Esophagus (tissue), 2 donors: ENCODE measurements around the gene LIN54. TPM values are rescaled to one million over a fixed set of nuclear protein-coding genes. Genes with fewer than 3 reads are reported as not detected.

Experiments
- H3K27ac ChIP-seq, 2 donors: one replicate each; pipeline ENCODE4 v1.5.1; 2013; ENCODE audit warnings: low read depth in 2 of 2, mild to moderate bottlenecking in 2 of 2, inconsistent platforms in 1 of 2, low read length in 1 of 2, moderate library complexity in 1 of 2
- H3K27me3 ChIP-seq, 2 donors: one replicate each; pipeline ENCODE4 v1.6.1; 2013; ENCODE audit warnings: low read length in 2 of 2, control low read depth in 1 of 2, mild to moderate bottlenecking in 1 of 2; ENCODE audit not compliant: insufficient read depth in 2 of 2, control insufficient read depth in 1 of 2
- H3K36me3 ChIP-seq, 2 donors: one replicate each; pipeline ENCODE4 v1.6.1; 2013; ENCODE audit warnings: low read length in 1 of 2; ENCODE audit not compliant: control insufficient read depth in 2 of 2, insufficient read depth in 2 of 2
- H3K4me1 ChIP-seq, 2 donors: one replicate each; pipeline ENCODE4 v1.6.1; 2013; ENCODE audit warnings: low read length in 1 of 2; ENCODE audit not compliant: control insufficient read depth in 2 of 2, insufficient read depth in 2 of 2
- H3K4me3 ChIP-seq, 2 donors: one replicate each; pipeline ENCODE4 v1.5.1; 2013; ENCODE audit warnings: low read length in 2 of 2, mild to moderate bottlenecking in 2 of 2, low read depth in 1 of 2, moderate library complexity in 1 of 2
- H3K9me3 ChIP-seq, 2 donors: one replicate each; pipeline ENCODE4 v1.6.1; 2013; ENCODE audit warnings: mild to moderate bottlenecking in 2 of 2, low read depth in 1 of 2, low read length in 1 of 2, moderate library complexity in 1 of 2; ENCODE audit not compliant: control insufficient read depth in 2 of 2, insufficient read depth in 1 of 2
- WGBS, 2 donors: extraction: QIAGEN DNeasy Blood & Tissue Kit; methylation state at CpG; one replicate each; pipeline ENCODE4 v1.1.7; 2013; 5-methylcytosine and 5-hydroxymethylcytosine counted together
- polyA plus RNA-seq, 2 donors: library from polyadenylated mRNA; stranded (reverse); fragments of 200-250 nt; gene quantifications; one replicate each; pipeline ENCODE4 v1.2.3, GENCODE V29; 2013
- donor health status: healthy with polysubstance abuse.
- donor health status: Bipolar disorder and iron deficiency.

LIN54 gene
- polyA plus RNA-seq, 2 donors: 4.6 to 5.9 TPM

DNA sequence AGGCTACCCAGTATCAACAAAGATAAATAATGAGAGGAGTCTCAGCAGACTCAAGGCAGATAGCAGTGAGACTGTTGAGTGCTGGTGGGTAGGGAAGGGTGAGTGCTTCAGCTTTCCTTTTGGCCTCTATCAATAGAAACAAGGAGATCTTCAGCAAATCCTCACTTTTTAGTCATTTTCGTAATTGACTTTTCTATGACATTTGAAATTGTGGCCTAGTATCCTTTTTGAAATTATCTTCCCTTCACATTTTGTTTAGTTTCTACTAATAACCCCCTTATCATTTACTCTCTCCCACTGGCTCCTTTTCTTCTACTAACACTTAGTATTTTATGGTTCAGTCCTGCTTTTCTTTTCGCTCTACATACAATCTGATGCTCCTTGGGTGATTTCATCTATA, 44.9 kb downstream of the LIN54 start:
- H3K36me3 ChIP-seq: peaks cover under 1 to 4% of the 10 kb centered on the region in 2 donors
- no peaks in the 10 kb centered on the region for H3K27me3 ChIP-seq
- WGBS, 2 donors: 98 to 100% methylated on average over 2 of the region's 2 CpGs
- H3K4me1 ChIP-seq: no peaks in the 10 kb centered on the region
- H3K27ac ChIP-seq: no peak overlapping the region
- H3K9me3 ChIP-seq: no peaks in the 10 kb centered on the region
- no peak overlapping the region for H3K4me3 ChIP-seq

DNA sequence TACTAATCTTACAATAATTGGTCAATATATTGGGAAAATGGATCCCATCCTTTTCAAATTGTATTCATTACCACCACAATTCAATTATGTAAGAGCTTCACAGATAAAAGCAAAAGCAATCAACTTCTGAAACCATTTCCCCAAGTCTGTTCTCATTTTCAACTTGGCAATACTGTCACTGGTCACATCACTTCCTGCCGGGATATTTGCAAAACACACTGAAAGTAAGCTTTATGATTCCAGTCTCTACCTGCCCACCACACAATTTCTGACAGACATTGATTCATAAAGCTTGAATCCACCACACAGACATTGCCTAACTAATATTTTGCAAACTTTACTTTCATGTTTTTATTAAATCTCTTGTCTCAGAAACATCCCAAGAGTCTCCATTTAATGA, 53.6 kb downstream of the LIN54 start:
- WGBS, 2 donors: 77 to 88% methylated on average over 1 of the region's 1 CpG
- no peaks in the 10 kb centered on the region for H3K9me3 ChIP-seq
- peaks cover 2 to 7% of the 10 kb centered on the region in 2 donors for H3K36me3 ChIP-seq
- no peak overlapping the region for H3K4me3 ChIP-seq
- H3K27ac ChIP-seq: no peak overlapping the region
- no peaks in the 10 kb centered on the region for H3K4me1 ChIP-seq
- H3K27me3 ChIP-seq: no peaks in the 10 kb centered on the region

DNA sequence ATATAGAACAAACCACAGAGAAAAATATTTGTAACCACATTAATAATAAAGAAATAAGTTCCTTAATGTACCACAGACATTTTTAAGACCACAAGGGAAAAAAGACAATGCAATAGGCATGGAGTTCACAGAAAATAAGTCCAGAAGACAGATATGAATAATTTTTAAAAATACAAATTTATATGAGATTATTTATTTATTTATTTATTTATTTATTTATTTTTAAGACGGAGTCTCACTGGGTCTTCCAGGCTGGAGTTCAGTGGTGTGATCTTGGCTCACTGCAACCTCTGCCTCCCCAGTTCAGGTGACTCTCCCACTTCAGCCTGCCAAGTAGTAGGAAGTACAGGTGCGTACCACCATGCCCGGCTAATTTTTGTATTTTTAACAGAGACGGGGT, 56.4 kb downstream of the LIN54 start:
- H3K4me3 ChIP-seq: no peak overlapping the region
- no peaks in the 10 kb centered on the region for H3K36me3 ChIP-seq
- 96 to 97% methylated on average over 4 of the region's 4 CpGs for WGBS, 2 donors
- no peaks in the 10 kb centered on the region for H3K4me1 ChIP-seq
- H3K27ac ChIP-seq: no peak overlapping the region
- no peaks in the 10 kb centered on the region for H3K27me3 ChIP-seq
- no peaks in the 10 kb centered on the region for H3K9me3 ChIP-seq

DNA sequence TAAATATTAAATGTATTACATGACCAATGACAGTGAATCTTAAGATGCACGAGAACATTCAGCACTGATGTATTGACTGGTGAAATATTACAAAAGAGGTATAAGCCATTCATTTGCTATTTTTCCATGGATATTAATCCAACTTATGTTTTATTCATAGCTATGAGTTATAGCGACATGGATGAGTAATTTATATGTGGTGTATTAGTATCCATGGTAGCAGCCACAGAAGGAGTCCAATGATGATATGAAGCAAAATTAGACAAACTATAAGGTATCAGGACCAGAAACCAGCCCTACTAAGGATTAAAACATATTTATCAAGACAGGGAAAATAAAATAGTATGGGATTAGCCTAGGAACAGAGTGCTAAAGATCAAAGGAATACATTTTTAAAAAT, 59.4 kb downstream of the LIN54 start:
- no peak overlapping the region for H3K27ac ChIP-seq
- no peaks in the 10 kb centered on the region for H3K27me3 ChIP-seq
- WGBS, 2 donors: 82 to 87% methylated on average over 2 of the region's 2 CpGs
- H3K4me1 ChIP-seq: no peaks in the 10 kb centered on the region
- H3K4me3 ChIP-seq: no peak overlapping the region
- no peaks in the 10 kb centered on the region for H3K9me3 ChIP-seq
- H3K36me3 ChIP-seq: no peaks in the 10 kb centered on the region

DNA sequence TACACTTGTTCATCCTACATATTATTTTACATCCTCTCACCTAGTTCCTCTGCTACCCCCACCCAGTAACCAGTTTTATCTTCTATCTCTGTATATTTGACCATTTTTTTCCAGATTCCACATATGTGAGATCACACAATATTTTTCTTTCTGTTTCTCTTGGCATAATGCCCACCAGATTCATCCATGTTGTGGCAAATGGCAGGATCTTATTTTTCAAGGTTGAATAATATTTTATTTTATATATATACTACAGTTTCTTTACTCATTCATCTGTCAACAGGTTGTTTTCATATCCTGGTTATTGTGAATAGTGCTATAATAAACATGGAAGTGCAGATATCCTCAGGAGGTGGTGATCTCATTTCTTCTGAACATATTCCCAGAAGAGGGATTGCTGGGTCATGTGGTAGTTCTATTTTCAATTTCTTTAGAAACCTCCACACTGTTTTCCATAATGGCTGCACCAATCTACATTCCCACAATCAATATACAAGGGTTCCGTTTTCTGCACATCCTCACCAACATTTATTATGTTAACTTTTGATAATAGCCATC, 61.9 kb downstream of the LIN54 start:
- no peaks in the 10 kb centered on the region for H3K27me3 ChIP-seq
- no peaks in the 10 kb centered on the region for H3K9me3 ChIP-seq
- H3K27ac ChIP-seq: no peak overlapping the region
- H3K4me1 ChIP-seq: no peaks in the 10 kb centered on the region
- WGBS, 2 donors: 97% methylated on average over 1 of the region's 1 CpG
- H3K4me3 ChIP-seq: no peak overlapping the region
- no peaks in the 10 kb centered on the region for H3K36me3 ChIP-seq

DNA sequence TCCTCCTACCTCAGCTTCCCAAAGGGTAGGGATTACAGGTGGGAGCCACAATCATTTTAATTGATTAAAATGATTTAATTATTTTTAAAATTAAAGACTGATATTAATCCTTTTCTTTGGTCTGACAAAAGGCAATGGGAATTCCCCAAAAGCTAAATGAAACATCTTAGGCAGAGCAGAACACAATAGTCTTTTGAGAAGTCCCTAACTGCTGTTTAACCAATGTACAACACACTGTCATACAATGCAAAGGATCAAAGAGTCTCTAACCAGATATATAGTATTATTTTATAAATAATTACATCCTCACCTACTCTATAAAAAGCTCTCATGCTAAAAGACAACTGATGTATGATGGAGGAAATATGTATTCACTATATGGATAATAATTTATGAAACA, 63.1 kb downstream of the LIN54 start:
- no peak overlapping the region for H3K27ac ChIP-seq
- H3K4me3 ChIP-seq: no peak overlapping the region
- no peaks in the 10 kb centered on the region for H3K9me3 ChIP-seq
- no peaks in the 10 kb centered on the region for H3K4me1 ChIP-seq
- H3K27me3 ChIP-seq: no peaks in the 10 kb centered on the region
- no peaks in the 10 kb centered on the region for H3K36me3 ChIP-seq

DNA sequence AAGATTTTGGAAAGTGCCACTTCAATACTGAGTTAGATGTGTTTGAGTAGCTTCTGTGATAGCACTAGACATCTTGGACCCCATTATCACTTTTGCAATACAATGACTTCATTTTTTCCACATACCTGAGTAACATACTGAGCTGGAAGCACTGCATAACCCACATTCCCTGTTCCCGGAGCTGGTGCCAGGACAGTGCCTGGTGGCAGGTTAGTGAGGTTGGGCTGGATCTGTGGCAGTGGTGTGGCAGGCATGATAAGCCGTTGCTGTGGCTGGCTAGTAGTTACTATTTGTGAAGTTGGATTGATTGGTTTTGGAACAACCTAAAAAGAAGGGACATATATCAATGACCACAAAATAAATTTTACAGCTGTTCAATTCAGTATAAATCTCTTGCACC, 71.2 kb downstream of the LIN54 start:
- peaks cover 3 to 7% of the 10 kb centered on the region in 2 donors for H3K36me3 ChIP-seq

DNA sequence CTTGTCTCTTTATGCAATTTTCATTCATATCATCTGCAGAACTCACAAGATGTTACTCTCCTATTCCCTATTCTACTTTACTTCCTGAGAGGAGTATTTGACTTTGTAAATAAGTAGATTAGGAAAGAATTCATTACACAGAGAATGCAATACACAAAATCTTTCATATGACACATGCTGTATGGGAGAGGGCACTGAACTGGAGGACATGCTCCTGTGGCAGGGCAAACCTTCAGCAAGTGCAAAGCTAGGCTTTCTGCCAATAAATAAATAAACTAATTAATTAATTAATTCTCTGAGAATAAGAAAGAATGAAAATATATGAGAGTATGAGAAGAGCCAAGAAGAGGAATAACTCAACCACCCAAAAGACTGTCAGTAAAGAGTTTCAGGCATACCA, 76.2 kb downstream of the LIN54 start:
- H3K9me3 ChIP-seq: no peaks in the 10 kb centered on the region
- H3K27me3 ChIP-seq: no peaks in the 10 kb centered on the region
- H3K36me3 ChIP-seq: peaks cover 3 to 6% of the 10 kb centered on the region in 2 donors
- no peaks in the 10 kb centered on the region for H3K4me1 ChIP-seq
- no peak overlapping the region for H3K27ac ChIP-seq
- no peak overlapping the region for H3K4me3 ChIP-seq

More for the DNA sequence above, 71.2 kb downstream of the LIN54 start:
- no peaks in the 10 kb centered on the region for H3K4me1 ChIP-seq
- no peaks in the 10 kb centered on the region for H3K27me3 ChIP-seq
- 79 to 84% methylated on average over 2 of the region's 2 CpGs for WGBS, 2 donors
- no peaks in the 10 kb centered on the region for H3K9me3 ChIP-seq
- no peak overlapping the region for H3K4me3 ChIP-seq
- H3K27ac ChIP-seq: no peak overlapping the region

DNA sequence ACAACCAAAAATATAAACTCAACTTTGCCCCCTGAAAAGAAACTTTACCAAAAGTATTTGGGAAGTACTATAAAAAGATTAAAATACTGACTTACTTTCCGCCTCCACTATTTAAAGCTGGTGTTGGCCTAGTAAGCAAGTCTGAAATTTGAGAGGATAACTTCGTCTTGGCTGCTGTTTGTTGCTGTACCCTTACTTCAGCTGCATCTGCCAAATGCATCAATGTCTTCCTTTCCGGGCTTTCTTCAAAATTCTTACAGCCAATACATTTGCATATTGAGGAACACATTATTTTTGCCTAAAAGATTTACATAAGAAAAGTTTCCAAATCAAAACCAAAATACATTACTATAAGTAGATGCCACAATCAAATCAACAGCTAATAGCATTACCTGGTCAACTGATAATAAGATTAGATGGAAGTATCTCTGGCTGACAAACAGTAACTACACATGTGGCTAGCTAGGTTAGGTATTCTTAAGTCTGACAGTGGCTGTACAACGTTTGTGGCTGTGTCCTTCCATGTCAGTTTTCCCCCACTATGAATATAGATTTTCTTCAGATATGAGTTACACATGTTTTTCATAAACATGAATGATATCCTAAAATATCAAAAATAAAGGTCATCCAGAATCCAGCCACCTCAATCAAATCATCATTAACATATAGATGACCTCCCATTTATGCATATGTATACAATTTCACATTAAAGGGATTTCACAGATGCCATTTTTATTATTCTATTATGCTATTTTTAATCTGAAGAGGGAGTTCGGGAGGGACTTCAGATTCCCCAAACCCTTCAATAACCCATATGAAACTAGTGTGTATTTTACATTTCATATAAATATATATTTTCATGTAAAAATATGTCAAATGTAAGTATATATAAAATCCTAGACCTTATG, 79.5 kb downstream of the LIN54 start:
- no peaks in the 10 kb centered on the region for H3K9me3 ChIP-seq
- no peak overlapping the region for H3K4me3 ChIP-seq
- H3K36me3 ChIP-seq: peaks cover 2 to 4% of the 10 kb centered on the region in 2 donors
- no peaks in the 10 kb centered on the region for H3K4me1 ChIP-seq
- no peaks in the 10 kb centered on the region for H3K27me3 ChIP-seq
- H3K27ac ChIP-seq: no peak overlapping the region
- 86 to 90% methylated on average over 5 of the region's 5 CpGs for WGBS, 2 donors

DNA sequence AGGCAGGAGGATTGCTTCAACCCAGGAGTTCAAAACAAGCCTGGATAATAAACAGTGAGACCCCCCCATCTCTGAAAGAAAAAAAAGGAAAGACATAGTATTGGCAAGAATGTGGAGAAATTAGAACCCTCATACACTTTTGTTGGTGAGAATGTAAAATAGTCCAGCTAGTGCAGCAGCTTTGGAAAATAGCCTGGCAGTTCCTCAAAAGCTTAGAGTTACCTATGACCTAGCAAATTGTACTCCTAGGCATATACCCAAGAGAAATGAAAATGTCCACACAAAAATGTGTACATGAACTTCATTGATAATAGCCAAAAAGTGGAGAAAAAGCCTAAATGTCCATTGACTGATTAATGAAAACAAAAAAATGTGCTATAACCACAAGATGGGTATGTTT, 88.8 kb downstream of the LIN54 start:
- Histone ChIP-seq H3K27me3 (no peaks in the 10 kb centered on the region), H3K36me3 (no peaks in the 10 kb centered on the region)

More for the DNA sequence above, 88.8 kb downstream of the LIN54 start:
- Histone ChIP-seq H3K4me1 (no peaks in the 10 kb centered on the region), H3K27ac (no peak overlapping the region), H3K9me3 (no peaks in the 10 kb centered on the region), H3K4me3 (no peak overlapping the region)
